Ovary (tissue), 9 donors: ENCODE results near the gene DNALI1. TPM values are rescaled to one million over a fixed set of nuclear protein-coding genes. Genes with fewer than 3 reads are reported as not detected.
"Not testable (repeated sequence)": the region's sequence is repeated elsewhere in the genome, so short reads cannot be mapped to it uniquely, and the experiment has no call there.

Experiments
- DNase-seq, 5 donors: peaks; one replicate each; pipeline ENCODE4 v3.0.0-alpha.2; 2019 to 2020
- H3K27ac ChIP-seq, 2 donors: fragments of 200-600 bp; one replicate each; pipeline versions ENCODE4 v1.5.1 to v1.8.0; 2019 to 2022
- H3K27me3 ChIP-seq: fragments of 200-600 bp; one replicate; pipeline ENCODE4 v1.8.0; 2022
- H3K36me3 ChIP-seq: fragments of 200-600 bp; sonication (generic); one replicate; pipeline ENCODE4 v1.5.1; 2019
- H3K4me1 ChIP-seq: one replicate; pipeline ENCODE4 v1.8.1; 2013; ENCODE audit warnings: mild to moderate bottlenecking, moderate library complexity; ENCODE audit not compliant: insufficient read depth
- H3K4me3 ChIP-seq: fragments of 200-600 bp; sonication (generic); one replicate; pipeline ENCODE4 v1.5.1; 2017
- H3K9me3 ChIP-seq, 2 donors: fragments of 200-600 bp in 1 of 2; sonication (generic) in 1 of 2; one replicate each; pipeline versions ENCODE4 v1.5.1 to v1.8.1; 2013 to 2019; ENCODE audit warnings: mild to moderate bottlenecking in 1 of 2, moderate library complexity in 1 of 2
- EP300 ChIP-seq: sonication (generic); formaldehyde crosslinking; IDR thresholded peaks from one replicate; pipeline ENCODE4 v1.6.1; 2017; ENCODE audit warnings: antibody characterized with exemption
- POLR2A ChIP-seq: fragments of 450-650 bp; IDR thresholded peaks from one replicate; pipeline ENCODE4 v1.6.1; 2017; ENCODE audit warnings: antibody characterized with exemption, mild to moderate bottlenecking, moderate library complexity
- WGBS, 3 donors: extraction: QIAGEN DNeasy Blood & Tissue Kit in 1 of 3; methylation state at CpG; one replicate each; pipeline versions ENCODE4 v1.1.5 to v1.1.7; 2013 to 2017; 5-methylcytosine and 5-hydroxymethylcytosine counted together
- intact Hi-C, 4 donors: fragments of 100-400 bp; cut with DNase I; formaldehyde crosslinking; loops; one replicate each; pipeline versions ENCODE4 v1.11.0 to v1.15.1; 2022 to 2023
- polyA plus RNA-seq, 2 donors: library from polyadenylated mRNA; stranded (reverse); fragments of 200-250 nt in 1 of 2; fragments of 350-450 nt in 1 of 2; fragmentation: Illumina TruSeq in 1 of 2; extraction: RNeasy Lipid Tissue Mini Kit (QIAGEN cat#74804) in 1 of 2; gene quantifications; one replicate each; pipeline ENCODE4 v1.2.3, GENCODE V29; 2013 to 2014
- total RNA-seq, 7 donors: library from RNA; depleted of rRNA in 2 of 7; stranded (reverse); fragments of >200 nt in 2 of 7; fragmentation: NEBNext Ultra II Directional in 3 of 7; extraction: Animal tissue kit (Norgen Biotek cat#: 25700) in 3 of 7; gene quantifications; one replicate each; pipeline versions ENCODE4 v1.1.0 to v1.2.4, GENCODE V29; 2016 to 2023
- TF ChIP-seq, protein P1 (sequence below), 3 donors: fragments of 450-650 bp in 2 of 3; fragments of 200-600 bp in 1 of 3; IDR thresholded peaks; one replicate each; pipeline versions ENCODE4 v1.5.1 to v1.8.0; 2016 to 2022; ENCODE audit warnings: antibody characterized with exemption in 3 of 3, mild to moderate bottlenecking in 1 of 3
- donor health status: DM: no; HTN: no; CAD: no; lungs with moderate emphysema.
- donor health status: DM: no; HTN: no; CAD: no.
- donor health status: Bipolar disorder and iron deficiency.
- donor health status: DM: yes; HTN: yes; CAD: no.
- donor health status: DM: no; HTN: no; CAD: no.
- donor health status: DM: yes; HTN: yes; CAD: no.

The DNALI1 gene
- total and polyA plus RNA-seq, 9 donors: 13.0 to 37.6 (median 17.8) TPM

GRCh38 chr1:37533317-37534093, 23.2 kb upstream of the DNALI1 start:
- TF ChIP-seq EP300: no peak
- TF ChIP-seq POLR2A: no peak
- TF ChIP-seq, protein P1, sequence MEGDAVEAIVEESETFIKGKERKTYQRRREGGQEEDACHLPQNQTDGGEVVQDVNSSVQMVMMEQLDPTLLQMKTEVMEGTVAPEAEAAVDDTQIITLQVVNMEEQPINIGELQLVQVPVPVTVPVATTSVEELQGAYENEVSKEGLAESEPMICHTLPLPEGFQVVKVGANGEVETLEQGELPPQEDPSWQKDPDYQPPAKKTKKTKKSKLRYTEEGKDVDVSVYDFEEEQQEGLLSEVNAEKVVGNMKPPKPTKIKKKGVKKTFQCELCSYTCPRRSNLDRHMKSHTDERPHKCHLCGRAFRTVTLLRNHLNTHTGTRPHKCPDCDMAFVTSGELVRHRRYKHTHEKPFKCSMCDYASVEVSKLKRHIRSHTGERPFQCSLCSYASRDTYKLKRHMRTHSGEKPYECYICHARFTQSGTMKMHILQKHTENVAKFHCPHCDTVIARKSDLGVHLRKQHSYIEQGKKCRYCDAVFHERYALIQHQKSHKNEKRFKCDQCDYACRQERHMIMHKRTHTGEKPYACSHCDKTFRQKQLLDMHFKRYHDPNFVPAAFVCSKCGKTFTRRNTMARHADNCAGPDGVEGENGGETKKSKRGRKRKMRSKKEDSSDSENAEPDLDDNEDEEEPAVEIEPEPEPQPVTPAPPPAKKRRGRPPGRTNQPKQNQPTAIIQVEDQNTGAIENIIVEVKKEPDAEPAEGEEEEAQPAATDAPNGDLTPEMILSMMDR (IDR thresholded peaks at IDR 0.05): no peak
- intact Hi-C loops: no loop called here
- Histone ChIP-seq H3K36me3 (no peaks in the 10 kb centered on the region), H3K27me3 (no peaks in the 10 kb centered on the region), H3K4me3 (no peak overlapping the region), H3K4me1 (no peaks in the 10 kb centered on the region), H3K27ac (no peak overlapping the region), H3K9me3 (no peaks in the 10 kb centered on the region)
- 86 to 92% (median 87%) methylated on average over 4 of the region's 4 CpGs for WGBS, 3 donors
- no peak for DNase-seq

GRCh38 chr1:37537378-37537777, 19.4 kb upstream of the DNALI1 start:
- H3K4me1 ChIP-seq: no peaks in the 10 kb centered on the region
- no peaks in the 10 kb centered on the region for H3K27me3 ChIP-seq
- TF ChIP-seq, protein P1 (IDR thresholded peaks at IDR 0.05): no peak
- no peaks in the 10 kb centered on the region for H3K9me3 ChIP-seq
- no peak for DNase-seq
- no peak overlapping the region for H3K27ac ChIP-seq
- no peaks in the 10 kb centered on the region for H3K36me3 ChIP-seq
- H3K4me3 ChIP-seq: no peak overlapping the region
- WGBS, 3 donors: 43 to 61% (median 45%) methylated on average over 2 of the region's 2 CpGs
- intact Hi-C loops: no loop called here

DNA sequence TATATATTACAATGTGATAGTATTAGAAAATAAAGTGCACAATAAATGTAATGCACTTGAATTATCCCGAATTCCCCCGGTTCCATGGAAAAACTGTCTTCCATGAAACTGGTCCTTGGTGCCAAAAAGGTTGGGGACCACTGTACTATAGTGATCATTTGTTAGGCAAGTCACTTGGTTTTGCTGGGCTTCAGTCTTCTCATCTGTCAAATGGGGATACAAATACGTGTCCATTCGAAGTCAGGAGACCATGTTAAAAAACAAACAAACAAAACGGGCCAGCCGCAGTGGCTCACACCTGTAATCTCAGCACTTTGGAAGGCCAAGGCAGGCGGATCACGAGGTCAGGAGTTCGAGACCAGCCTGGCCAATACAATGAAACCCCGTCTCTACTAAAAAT, 17.6 kb upstream of the DNALI1 start:
- H3K36me3 ChIP-seq, intact Hi-C loops, H3K9me3 ChIP-seq, H3K4me1 ChIP-seq, H3K27ac ChIP-seq, H3K4me3 ChIP-seq, H3K27me3 ChIP-seq, DNase-seq: not testable (repeated sequence)
- WGBS, 3 donors: 91 to 94% (median 92%) methylated on average over 10 of the region's 10 CpGs

- Histone ChIP-seq H3K27me3 (no peaks in the 10 kb centered on the region), H3K36me3 (no peaks in the 10 kb centered on the region), H3K4me3 (no peak overlapping the region), H3K9me3 (no peaks in the 10 kb centered on the region), H3K27ac (no peak overlapping the region), H3K4me1 (no peaks in the 10 kb centered on the region)
- DNase-seq: no peak
- TF ChIP-seq, protein P1 (IDR thresholded peaks at IDR 0.05): no peak
- no peak for TF ChIP-seq POLR2A
- no peak for TF ChIP-seq EP300
- intact Hi-C loops: no loop called here
- 92 to 93% (median 92%) methylated on average over 30 of the region's 30 CpGs for WGBS, 3 donors
Observed at GRCh38 chr1:37540036-37540785, 16.5 kb upstream of the DNALI1 start.

- TF ChIP-seq, protein P1 (IDR thresholded peaks at IDR 0.05): no peak
- TF ChIP-seq POLR2A: no peak
- no peak for TF ChIP-seq EP300
- 95 to 98% (median 97%) methylated on average over 21 of the region's 21 CpGs for whole genome bisulfite sequencing, 3 donors
- DNase-seq: no peak
- Histone ChIP-seq H3K9me3 (no peaks in the 10 kb centered on the region), H3K36me3 (no peaks in the 10 kb centered on the region), H3K4me3 (no peak overlapping the region), H3K27ac (no peak overlapping the region), H3K4me1 (no peaks in the 10 kb centered on the region), H3K27me3 (no peaks in the 10 kb centered on the region)
- intact Hi-C loops: no loop called here
Observed at GRCh38 chr1:37544530-37544929, 12.2 kb upstream of the DNALI1 start.
